ENCODE data around the gene ASB4. TPM values are rescaled to one million over a fixed set of nuclear protein-coding genes. Genes with fewer than 3 reads are reported as not detected.
A peak's percentile ranks its signal among the peaks of the same experiment; 100 is the strongest.

The ASB4 gene
- 6.3 TPM for total RNA-seq
- long read RNA-seq, transcript ASB4-202 (5 exons, 3,825 nt) = major isoform, 5 of 5 reads
- long read RNA-seq, partial matches to known transcripts = 0 of 5 reads
- long read RNA-seq, other reads (novel, unspliced or antisense) = 0 of 5 reads

GRCh38 chr7:95485391-95486123 lies at the start of gene ASB4:
Gene ASB4, plus strand, starts transcription at chr7:95485943. Its CDS starts 29 bp downstream, at chr7:95485972.
- H3K4me3 ChIP-seq = peak within 1 kb of the TSS; percentile 53
- DNase-seq = no peak
- no peaks in the 10 kb centered on the region for H3K36me3 ChIP-seq
- H3K4me1 ChIP-seq = peaks cover 13% of the 10 kb centered on the region
- no peaks in the 10 kb centered on the region for H3K27me3 ChIP-seq (ENCODE audit: low read depth)
- H3K27ac ChIP-seq (replicated peaks) = no peak within 1 kb of the TSS
- no peak for TF ChIP-seq CTCF (IDR thresholded peaks at IDR 0.05; ENCODE audit: borderline replicate concordance)
- H3K9me3 ChIP-seq (replicated peaks) = no peaks in the 10 kb centered on the region
- intact Hi-C loops (cut with micrococcal nuclease) = no loop called here

- Histone ChIP-seq H3K36me3 (peaks cover 4% of the 10 kb centered on the region), H3K27me3 (ENCODE audit: low read depth) (no peaks in the 10 kb centered on the region), H3K9me3 (replicated peaks) (no peaks in the 10 kb centered on the region), H3K4me3 (no peak overlapping the region), H3K4me1 (peaks cover 30% of the 10 kb centered on the region), H3K27ac (replicated peaks) (no peak overlapping the region)
- no peak for DNase-seq
- no peak for TF ChIP-seq CTCF (IDR thresholded peaks at IDR 0.05; ENCODE audit: borderline replicate concordance)
- intact Hi-C loops (cut with micrococcal nuclease) = no loop called here
Observed at GRCh38 chr7:95436407-95436806, 49.3 kb upstream of the ASB4 start.

- DNase-seq = no peak
- H3K27me3 ChIP-seq (ENCODE audit: low read depth) = no peaks in the 10 kb centered on the region
- intact Hi-C loops (cut with micrococcal nuclease) = no loop called here
- no peak for TF ChIP-seq CTCF (IDR thresholded peaks at IDR 0.05; ENCODE audit: borderline replicate concordance)
- no peak overlapping the region for H3K27ac ChIP-seq (replicated peaks)
- H3K9me3 ChIP-seq (replicated peaks) = no peaks in the 10 kb centered on the region
- H3K36me3 ChIP-seq = no peaks in the 10 kb centered on the region
- H3K4me1 ChIP-seq = peaks cover under 1% of the 10 kb centered on the region
- H3K4me3 ChIP-seq = no peak overlapping the region
Observed at GRCh38 chr7:95440394-95441038, 45.2 kb upstream of the ASB4 start.

- Histone ChIP-seq H3K27me3 (ENCODE audit: low read depth) (no peaks in the 10 kb centered on the region), H3K27ac (replicated peaks) (no peak overlapping the region), H3K9me3 (replicated peaks) (no peaks in the 10 kb centered on the region), H3K4me3 (no peak overlapping the region), H3K36me3 (no peaks in the 10 kb centered on the region), H3K4me1 (no peaks in the 10 kb centered on the region)
- intact Hi-C loops (cut with micrococcal nuclease) = no loop called here
- no peak for DNase-seq
- no peak for TF ChIP-seq CTCF (IDR thresholded peaks at IDR 0.05; ENCODE audit: borderline replicate concordance)
Observed at GRCh38 chr7:95441042-95441823, 44.5 kb upstream of the ASB4 start.

GRCh38 chr7:95444796-95445195 lies 40.9 kb upstream of the ASB4 start:
- Histone ChIP-seq H3K27ac (replicated peaks) (no peak overlapping the region), H3K36me3 (no peaks in the 10 kb centered on the region), H3K9me3 (replicated peaks) (no peaks in the 10 kb centered on the region), H3K4me3 (no peak overlapping the region), H3K4me1 (no peaks in the 10 kb centered on the region), H3K27me3 (ENCODE audit: low read depth) (no peaks in the 10 kb centered on the region)
- TF ChIP-seq CTCF (IDR thresholded peaks at IDR 0.05; ENCODE audit: borderline replicate concordance) = no peak
- no peak for DNase-seq
- intact Hi-C loops (cut with micrococcal nuclease) = no loop called here

Data from left ventricle myocardium inferior (tissue), 1 donor.